ENCODE data around the gene GATA2. TPM values are rescaled to one million over a fixed set of nuclear protein-coding genes. Genes with fewer than 3 reads are reported as not detected.

The GATA2 gene
- total RNA-seq, 6 experiments from 2014 or later, result 71.0 to 97.5 (median 79.6) TPM

GRCh38 chr3:128433837-128434165 lies 59.2 kb downstream of the GATA2 start:
- peaks cover 4% of the 10 kb centered on the region; the same call in 1 of the 2 replicates for H3K9me3 Mint-ChIP-seq
- peaks cover 24% of the 10 kb centered on the region for H3K27me3 Mint-ChIP-seq (ENCODE audit: insufficient read depth)
- DNase-seq, result no peak
- H3K36me3 Mint-ChIP-seq (ENCODE audit: low read depth), result no peaks in the 10 kb centered on the region; the same call in 1 of the 2 replicates
- TF ChIP-seq, protein P1, sequence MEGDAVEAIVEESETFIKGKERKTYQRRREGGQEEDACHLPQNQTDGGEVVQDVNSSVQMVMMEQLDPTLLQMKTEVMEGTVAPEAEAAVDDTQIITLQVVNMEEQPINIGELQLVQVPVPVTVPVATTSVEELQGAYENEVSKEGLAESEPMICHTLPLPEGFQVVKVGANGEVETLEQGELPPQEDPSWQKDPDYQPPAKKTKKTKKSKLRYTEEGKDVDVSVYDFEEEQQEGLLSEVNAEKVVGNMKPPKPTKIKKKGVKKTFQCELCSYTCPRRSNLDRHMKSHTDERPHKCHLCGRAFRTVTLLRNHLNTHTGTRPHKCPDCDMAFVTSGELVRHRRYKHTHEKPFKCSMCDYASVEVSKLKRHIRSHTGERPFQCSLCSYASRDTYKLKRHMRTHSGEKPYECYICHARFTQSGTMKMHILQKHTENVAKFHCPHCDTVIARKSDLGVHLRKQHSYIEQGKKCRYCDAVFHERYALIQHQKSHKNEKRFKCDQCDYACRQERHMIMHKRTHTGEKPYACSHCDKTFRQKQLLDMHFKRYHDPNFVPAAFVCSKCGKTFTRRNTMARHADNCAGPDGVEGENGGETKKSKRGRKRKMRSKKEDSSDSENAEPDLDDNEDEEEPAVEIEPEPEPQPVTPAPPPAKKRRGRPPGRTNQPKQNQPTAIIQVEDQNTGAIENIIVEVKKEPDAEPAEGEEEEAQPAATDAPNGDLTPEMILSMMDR (IDR thresholded peaks at IDR 0.05), result no peak
- peaks cover 32% of the 10 kb centered on the region for H3K4me1 Mint-ChIP-seq (ENCODE audit: low read depth)
- H3K27ac Mint-ChIP-seq, result no peak overlapping the region
- H3K4me3 Mint-ChIP-seq, result no peak overlapping the region

- Mint-ChIP-seq H3K27me3 (ENCODE audit: insufficient read depth) (peaks cover 24% of the 10 kb centered on the region), H3K27ac (no peak overlapping the region), H3K9me3 (peaks cover 4% of the 10 kb centered on the region; the same call in 1 of the 2 replicates), H3K4me3 (no peak overlapping the region), H3K36me3 (ENCODE audit: low read depth) (no peaks in the 10 kb centered on the region; the same call in 1 of the 2 replicates), H3K4me1 (ENCODE audit: low read depth) (peaks cover 31% of the 10 kb centered on the region)
- TF ChIP-seq, protein P1 (IDR thresholded peaks at IDR 0.05), result no peak
- no peak for DNase-seq
Observed at GRCh38 chr3:128432971-128433836, 59.8 kb downstream of the GATA2 start.

- DNase-seq, result no peak
- H3K4me3 Mint-ChIP-seq, result peak overlapping the region; percentile 79
- peaks cover 31% of the 10 kb centered on the region for H3K4me1 Mint-ChIP-seq (ENCODE audit: low read depth)
- H3K27me3 Mint-ChIP-seq (ENCODE audit: insufficient read depth), result peaks cover 24% of the 10 kb centered on the region
- H3K9me3 Mint-ChIP-seq, result peaks cover 4% of the 10 kb centered on the region; the same call in 1 of the 2 replicates
- TF ChIP-seq, protein P1 (IDR thresholded peaks at IDR 0.05), result no peak
- no peak overlapping the region; the same call in 1 of the 2 replicates for H3K27ac Mint-ChIP-seq
- no peaks in the 10 kb centered on the region; the same call in 1 of the 2 replicates for H3K36me3 Mint-ChIP-seq (ENCODE audit: low read depth)
Observed at GRCh38 chr3:128432301-128432970, 60.6 kb downstream of the GATA2 start.

- Mint-ChIP-seq H3K4me1 (ENCODE audit: low read depth) (peaks cover 31% of the 10 kb centered on the region), H3K27ac (no peak overlapping the region), H3K4me3 (peak overlapping the region; percentile 79; the same call in 1 of the 2 replicates), H3K9me3 (peaks cover 4% of the 10 kb centered on the region; the same call in 1 of the 2 replicates), H3K36me3 (ENCODE audit: low read depth) (no peaks in the 10 kb centered on the region), H3K27me3 (ENCODE audit: insufficient read depth) (peaks cover 24% of the 10 kb centered on the region)
- TF ChIP-seq, protein P1 (IDR thresholded peaks at IDR 0.05), result no peak
- no peak for DNase-seq
Observed at GRCh38 chr3:128431803-128432300, 61.1 kb downstream of the GATA2 start.

DNA sequence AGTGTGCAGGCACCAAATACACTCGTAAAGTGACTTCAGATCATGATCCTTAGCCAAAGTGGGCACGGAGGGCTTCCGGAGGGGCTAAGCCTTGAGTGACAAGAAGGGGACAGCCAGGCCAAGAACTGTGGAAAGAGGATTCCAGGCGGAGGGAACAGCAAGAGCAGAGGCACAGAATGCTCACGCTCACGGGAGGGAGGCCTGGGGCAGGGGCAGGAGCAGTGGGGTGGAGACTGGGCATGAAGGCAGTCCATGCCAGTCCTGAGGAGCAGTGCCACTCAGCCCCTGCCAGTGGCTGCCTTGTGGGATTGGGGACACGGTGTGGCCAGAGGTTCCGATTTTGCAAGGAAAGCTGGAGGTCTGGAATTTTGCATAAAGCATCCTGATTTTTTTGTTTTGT lies 62.3 kb downstream of the GATA2 start:
- H3K4me1 Mint-ChIP-seq (ENCODE audit: low read depth), result peaks cover 21% of the 10 kb centered on the region
- no peak for DNase-seq
- no peak overlapping the region for H3K4me3 Mint-ChIP-seq
- no peaks in the 10 kb centered on the region for H3K36me3 Mint-ChIP-seq (ENCODE audit: low read depth)
- H3K27me3 Mint-ChIP-seq (ENCODE audit: insufficient read depth), result peaks cover 24% of the 10 kb centered on the region
- TF ChIP-seq, protein P1 (IDR thresholded peaks at IDR 0.05), result no peak
- no peak overlapping the region for H3K27ac Mint-ChIP-seq
- H3K9me3 Mint-ChIP-seq, result no peaks in the 10 kb centered on the region
